Activated CD4-positive, alpha-beta T cell treated with anti-CD3 and anti-CD28 coated beads, Interleukin-2, amount 50 U/mL, for 1 hour (primary cell): ENCODE data around the gene DENND1B.
"Not testable (repeated sequence)": the region's sequence is repeated elsewhere in the genome, so short reads cannot be mapped to it uniquely, and the experiment has no call there.

Experiments used
- DNase-seq: peaks from one replicate; pipeline ENCODE4 v3.0.0-alpha.2; 2020

DENND1B gene

GRCh38 chr1:197619008-197619640, 156.2 kb downstream of the DENND1B start:
- DNase-seq = no peak

- no peak for DNase-seq
Measured at GRCh38 chr1:197618061-197618460, 157.2 kb downstream of the DENND1B start.

- no peak for DNase-seq
Measured at GRCh38 chr1:197615693-197616011, 159.6 kb downstream of the DENND1B start.

- DNase-seq = peak; percentile 3
Measured at GRCh38 chr1:197614916-197615692, 160.2 kb downstream of the DENND1B start.

- no peak for DNase-seq
Measured at GRCh38 chr1:197606168-197606845, 169.0 kb downstream of the DENND1B start.

- no peak for DNase-seq
Measured at GRCh38 chr1:197604302-197604701, 171.0 kb downstream of the DENND1B start.

GRCh38 chr1:197600751-197601150, 174.5 kb downstream of the DENND1B start:
- no peak for DNase-seq

GRCh38 chr1:197599789-197600188, 175.5 kb downstream of the DENND1B start:
- DNase-seq = no peak

- DNase-seq = no peak
Measured at GRCh38 chr1:197598935-197599334, 176.3 kb downstream of the DENND1B start.

GRCh38 chr1:197595304-197595904, 179.9 kb downstream of the DENND1B start:
- DNase-seq = no peak

GRCh38 chr1:197590687-197591086, 184.6 kb downstream of the DENND1B start:
- DNase-seq = no peak

GRCh38 chr1:197585809-197586208, 189.5 kb downstream of the DENND1B start:
- no peak for DNase-seq

GRCh38 chr1:197577580-197577979, 197.7 kb downstream of the DENND1B start:
- no peak for DNase-seq

GRCh38 chr1:197575531-197575930, 199.7 kb downstream of the DENND1B start:
- DNase-seq = not testable (repeated sequence)

GRCh38 chr1:197572169-197572568, 203.1 kb downstream of the DENND1B start:
- no peak for DNase-seq

GRCh38 chr1:197567442-197567841, 207.8 kb downstream of the DENND1B start:
- no peak for DNase-seq

GRCh38 chr1:197561041-197561440, 214.2 kb downstream of the DENND1B start:
- no peak for DNase-seq

- no peak for DNase-seq
Measured at GRCh38 chr1:197559655-197560054, 215.6 kb downstream of the DENND1B start.

GRCh38 chr1:197559244-197559643, 216.0 kb downstream of the DENND1B start:
- DNase-seq = no peak

- no peak for DNase-seq
Measured at GRCh38 chr1:197557302-197557701, 218.0 kb downstream of the DENND1B start.

GRCh38 chr1:197553281-197553680, 222.0 kb downstream of the DENND1B start:
- no peak for DNase-seq

GRCh38 chr1:197546989-197547388, 228.3 kb downstream of the DENND1B start:
- DNase-seq = no peak

GRCh38 chr1:197544553-197544952, 230.7 kb downstream of the DENND1B start:
- no peak for DNase-seq

GRCh38 chr1:197544130-197544529, 231.2 kb downstream of the DENND1B start:
- DNase-seq = no peak
